GM21423 (cell line): ENCODE data around the gene GRK6.

ENCODE experiments used
- ATAC-seq: cut with Tn5 transposase; IDR thresholded peaks from one replicate; pipeline ENCODE4 v1.9.1; 2021; ENCODE audit warnings: mild to moderate bottlenecking, moderate library complexity; ENCODE audit not compliant: unreplicated experiment

The GRK6 gene

GRCh38 chr5:177452688-177453638, 26.5 kb downstream of the GRK6 start:
- ATAC-seq = no peak

- ATAC-seq = peak; percentile 6
These were observed 27.4 kb downstream of the GRK6 start for GRCh38 chr5:177453852-177454396.

GRCh38 chr5:177454397-177455035, 28.0 kb downstream of the GRK6 start:
- ATAC-seq = peak; percentile 43

- peak; percentile 41 for ATAC-seq
These were observed 28.7 kb downstream of the GRK6 start for GRCh38 chr5:177455036-177455660.

GRCh38 chr5:177455661-177456590, 29.4 kb downstream of the GRK6 start:
- ATAC-seq = peak; percentile 18

GRCh38 chr5:177456591-177456964, 30.1 kb downstream of the GRK6 start:
- ATAC-seq = no peak

- peak; percentile 32 for ATAC-seq
These were observed 30.7 kb downstream of the GRK6 start for GRCh38 chr5:177456976-177457851.

- no peak for ATAC-seq
These were observed 31.6 kb downstream of the GRK6 start for GRCh38 chr5:177457852-177458681.

GRCh38 chr5:177458912-177459350, 32.5 kb downstream of the GRK6 start:
- ATAC-seq = no peak

GRCh38 chr5:177459357-177459756, 32.9 kb downstream of the GRK6 start:
- no peak for ATAC-seq

- ATAC-seq = no peak
These were observed 33.5 kb downstream of the GRK6 start for GRCh38 chr5:177459819-177460628.

GRCh38 chr5:177462021-177462670, 35.7 kb downstream of the GRK6 start:
- ATAC-seq = no peak

- ATAC-seq = no peak
These were observed 38.6 kb downstream of the GRK6 start for GRCh38 chr5:177465044-177465443.

- no peak for ATAC-seq
These were observed 40.4 kb downstream of the GRK6 start for GRCh38 chr5:177466861-177467260.

- ATAC-seq = no peak
These were observed 41.0 kb downstream of the GRK6 start for GRCh38 chr5:177467436-177467835.

GRCh38 chr5:177468329-177468684, 41.8 kb downstream of the GRK6 start:
- no peak for ATAC-seq
